SW 1271 (cell line): Measurements from ENCODE around the gene USP17L24.
"Not testable (repeated sequence)": the region's sequence is repeated elsewhere in the genome, so short reads cannot be mapped to it uniquely, and the experiment has no call there.

Experiments
- DNase-seq, 2 experiments: peaks; one replicate each; lab custom pipeline; 2025; lab: John Stamatoyannopoulos, UW

USP17L24 gene

GRCh38 chr4:9324865-9325264 lies at the start of gene USP17L24:
USP17L24 (plus strand) TSS chr4:9325165; CDS start chr4:9325165, 0 bp downstream.
- DNase-seq, result not testable (repeated sequence)

GRCh38 chr4:9324191-9324590 lies 774 bp upstream of the USP17L24 start:
- DNase-seq, result not testable (repeated sequence)

- DNase-seq, result not testable (repeated sequence)
These were observed 4.6 kb downstream of the USP17L24 start, which contains the start of gene USP17L25 for GRCh38 chr4:9329611-9330010. USP17L25 (plus strand) TSS chr4:9329911; CDS start chr4:9329911, 0 bp downstream.

GRCh38 chr4:9334358-9334757 lies 9.4 kb downstream of the USP17L24 start, which contains the start of gene USP17L26:
USP17L26 (plus strand) TSS chr4:9334658; CDS start chr4:9334658, 0 bp downstream.
- DNase-seq, result not testable (repeated sequence)

- not testable (repeated sequence) for DNase-seq
These were observed 14.1 kb downstream of the USP17L24 start, which contains the start of gene USP17L5 for GRCh38 chr4:9339103-9339502. USP17L5 (plus strand) TSS chr4:9339403; CDS start chr4:9339403, 0 bp downstream.

GRCh38 chr4:9343848-9344247 lies 18.9 kb downstream of the USP17L24 start, which contains the start of gene USP17L27:
USP17L27 (plus strand) TSS chr4:9344148; CDS start chr4:9344148, 0 bp downstream.
- DNase-seq, result not testable (repeated sequence)

- DNase-seq, result not testable (repeated sequence)
These were observed 23.6 kb downstream of the USP17L24 start, which contains the start of gene USP17L28 for GRCh38 chr4:9348593-9348992. USP17L28 (plus strand) TSS chr4:9348893; CDS start chr4:9348893, 0 bp downstream.

GRCh38 chr4:9350866-9351265 lies 25.9 kb downstream of the USP17L24 start:
- not testable (repeated sequence) for DNase-seq

- not testable (repeated sequence) for DNase-seq
These were observed 28.4 kb downstream of the USP17L24 start, which contains the start of gene USP17L29 for GRCh38 chr4:9353338-9353737. USP17L29 (plus strand) TSS chr4:9353638; CDS start chr4:9353638, 0 bp downstream.

GRCh38 chr4:9362829-9363228 lies 37.9 kb downstream of the USP17L24 start, which contains the start of gene USP17L30:
USP17L30 (plus strand) TSS chr4:9363129; CDS start chr4:9363129, 0 bp downstream.
- not testable (repeated sequence) for DNase-seq
